IMR-90 (cell line): ENCODE measurements around the gene HOXC6. TPM values are rescaled to one million over a fixed set of nuclear protein-coding genes. Genes with fewer than 3 reads are reported as not detected.

Experiments used
- ATAC-seq: fragments of 200-7000 bp; cut with Tn5 transposase; 2 replicates; pipeline ENCODE4 v1.9.1; 2020; ENCODE audit warnings: low read depth, mild to moderate bottlenecking, moderate library complexity
- BruUV-seq: library from RNA; stranded (reverse); fragments of 400-500 nt; replicated peaks from 2 replicates; lab custom pipeline; 2021; lab: Mats Ljungman, UMichigan
- CTCF ChIA-PET: fragments of 300-600 bp; formaldehyde crosslinking; extraction: SDS; loops from one replicate; lab custom pipeline; 2021; ENCODE audit warnings: antibody characterized with exemption; lab: Yijun Ruan, JAX
- POLR2A ChIA-PET: fragments of 300-600 bp; sonication (Branson Sonifier 250); formaldehyde crosslinking; loops from one replicate; lab custom pipeline; 2022; ENCODE audit warnings: antibody characterized with exemption; ENCODE audit not compliant: unreplicated experiment; lab: Charles Lee
- DNase-seq: peaks from one replicate; pipeline ENCODE4 v3.0.0; 2013
- H2AFZ ChIP-seq: replicated peaks from 2 replicates; pipeline ENCODE3; 2013; ENCODE audit warnings: low read length, mild to moderate bottlenecking; ENCODE audit not compliant: poor library complexity
- H2AK5ac ChIP-seq: 2 replicates; pipeline ENCODE4 v1.6.1; 2013; ENCODE audit warnings: low read depth, low read length, inconsistent platforms
- H2AK9ac ChIP-seq: replicated peaks from 2 replicates; pipeline ENCODE3; 2013; ENCODE audit warnings: mild to moderate bottlenecking, low read depth, low read length, moderate library complexity; ENCODE audit not compliant: poor library complexity
- H2BK120ac ChIP-seq: 2 replicates; pipeline ENCODE4 v1.6.1; 2013; ENCODE audit warnings: low read depth, low read length, inconsistent platforms
- H2BK15ac ChIP-seq: 3 replicates; pipeline ENCODE4 v1.6.1; 2013; ENCODE audit warnings: low read depth, low read length, inconsistent platforms
- H2BK20ac ChIP-seq: 2 replicates; pipeline ENCODE4 v1.6.1; 2013; ENCODE audit warnings: low read depth, mild to moderate bottlenecking, inconsistent platforms, low read length, moderate library complexity
- H2BK5ac ChIP-seq: 2 replicates; pipeline ENCODE4 v1.6.1; 2013; ENCODE audit warnings: mild to moderate bottlenecking, low read depth, low read length, inconsistent platforms; ENCODE audit not compliant: poor library complexity, severe bottlenecking
- H3K14ac ChIP-seq: replicated peaks from 2 replicates; pipeline ENCODE4 v1.6.1; 2013; ENCODE audit warnings: low read depth, low read length, inconsistent platforms
- H3K18ac ChIP-seq: 2 replicates; pipeline ENCODE4 v1.6.1; 2013; ENCODE audit warnings: low read depth, low read length, control low read depth
- H3K23ac ChIP-seq: 2 replicates; pipeline ENCODE4 v1.6.1; 2013; ENCODE audit warnings: low read depth, low read length, inconsistent platforms
- H3K27ac ChIP-seq: 2 replicates; pipeline ENCODE4 v1.5.1; 2013; ENCODE audit warnings: mild to moderate bottlenecking, control low read depth, low read length; ENCODE audit not compliant: insufficient read depth
- H3K27me3 ChIP-seq: 2 replicates; pipeline ENCODE4 v1.6.1; 2013; ENCODE audit warnings: low read length; ENCODE audit not compliant: control insufficient read depth, insufficient read depth
- H3K36me3 ChIP-seq: 2 replicates; pipeline ENCODE4 v1.6.1; 2013; ENCODE audit warnings: low read length, mixed read lengths; ENCODE audit not compliant: control insufficient read depth, insufficient read depth
- H3K4ac ChIP-seq: 2 replicates; pipeline ENCODE4 v1.6.1; 2013; ENCODE audit warnings: low read depth, low read length, inconsistent platforms
- H3K4me1 ChIP-seq: 2 replicates; pipeline ENCODE4 v1.6.1; 2013; ENCODE audit warnings: low read length, mixed read lengths; ENCODE audit not compliant: control insufficient read depth, insufficient read depth
- H3K4me2 ChIP-seq: 2 replicates; pipeline ENCODE4 v1.6.1; 2013; ENCODE audit warnings: low read depth, mild to moderate bottlenecking, control low read depth, low read length, moderate library complexity
- H3K4me3 ChIP-seq: 2 replicates; pipeline ENCODE4 v1.5.1; 2013; ENCODE audit warnings: low read depth, mild to moderate bottlenecking, control low read depth, low read length, moderate library complexity; ENCODE audit not compliant: insufficient read depth
- H3K56ac ChIP-seq: 2 replicates; pipeline ENCODE4 v1.6.1; 2013; ENCODE audit warnings: low read length, inconsistent platforms; ENCODE audit not compliant: insufficient read depth; ENCODE audit errors: extremely low read depth
- H3K79me1 ChIP-seq, 2 experiments: 2 replicates each; pipeline ENCODE4 v1.6.1; 2013; ENCODE audit warnings: low read length in 2 of 2, inconsistent platforms in 1 of 2, low read depth in 1 of 2
- H3K9ac ChIP-seq: 2 replicates; pipeline ENCODE4 v1.6.1; 2013; ENCODE audit warnings: low read depth, low read length, control low read depth
- H3K9me1 ChIP-seq: 2 replicates; pipeline ENCODE4 v1.6.1; 2013; ENCODE audit warnings: low read length, inconsistent platforms; ENCODE audit not compliant: insufficient read depth
- H3K9me3 ChIP-seq: 2 replicates; pipeline ENCODE4 v1.6.1; 2013; ENCODE audit warnings: low read length; ENCODE audit not compliant: control insufficient read depth, insufficient read depth
- H4K20me1 ChIP-seq: 2 replicates; pipeline ENCODE4 v1.6.1; 2013; ENCODE audit warnings: low read length, inconsistent platforms; ENCODE audit not compliant: insufficient read depth
- H4K5ac ChIP-seq: 2 replicates; pipeline ENCODE4 v1.6.1; 2013; ENCODE audit warnings: mild to moderate bottlenecking, low read depth, low read length, control low read depth
- H4K8ac ChIP-seq, 2 experiments: 2 replicates each; pipeline ENCODE4 v1.6.1; 2013; ENCODE audit warnings: low read depth in 2 of 2, low read length in 2 of 2, control low read depth in 1 of 2, inconsistent platforms in 1 of 2
- H4K91ac ChIP-seq: 2 replicates; pipeline ENCODE4 v1.6.1; 2013; ENCODE audit warnings: low read depth, low read length, inconsistent platforms; ENCODE audit not compliant: insufficient read depth
- MAZ ChIP-seq: IDR thresholded peaks from 2 replicates; pipeline ENCODE4 v1.6.1; 2012; ENCODE audit warnings: low read depth, mild to moderate bottlenecking, low read length, improper control_type of control experiment, moderate library complexity, borderline replicate concordance
- MXI1 ChIP-seq: IDR thresholded peaks from 2 replicates; pipeline ENCODE4 v1.6.1; 2012; ENCODE audit warnings: low read depth, mild to moderate bottlenecking, low read length, moderate library complexity, borderline replicate concordance
- RFX5 ChIP-seq: IDR thresholded peaks from 2 replicates; pipeline ENCODE4 v1.8.0; 2012; ENCODE audit warnings: low read depth, mild to moderate bottlenecking, low read length, moderate library complexity
- WGBS, 2 experiments: methylation state at CpG; one replicate each; pipeline versions ENCODE4 v1.1.5 to v1.1.7; 2013; ENCODE audit warnings: missing lambda C conversion rate in 2 of 2; ENCODE audit not compliant: insufficient read length in 1 of 2; ENCODE audit errors: extremely low coverage in 2 of 2; 5-methylcytosine and 5-hydroxymethylcytosine counted together
- dilution Hi-C: fragments of 300-500 bp; cut with HindIII; formaldehyde crosslinking; loops from one replicate; pipeline ENCODE4 v1.14.3; 2018; ENCODE audit warnings: low sequenced_read_pairs; ENCODE audit not compliant: unreplicated experiment
- in situ Hi-C: fragments of 300-500 bp; cut with MboI; formaldehyde crosslinking; loops from 3 replicates; pipeline ENCODE4 v1.14.3; 2019; ENCODE audit warnings: low sequenced_read_pairs, inconsistent platforms, mixed read lengths
- intact Hi-C: fragments of 100-400 bp; cut with micrococcal nuclease; formaldehyde crosslinking; loops from 2 replicates; pipeline ENCODE4 v1.10.0; 2022
- polyA plus RNA-seq, 3 experiments: library from polyadenylated mRNA; depleted of rRNA; stranded (reverse); fragments of >200 nt; gene quantifications; 2 replicates each; pipeline ENCODE4 v1.2.3, GENCODE V29; 2012; ENCODE audit warnings: low replicate concordance in 1 of 3
- total RNA-seq: library from RNA; depleted of rRNA; stranded (reverse); fragments of >200 nt; gene quantifications from 2 replicates; pipeline ENCODE4 v1.2.3, GENCODE V29; 2012

Gene HOXC6
- total and polyA plus RNA-seq, 2 of the 4 experiments (the other 2 are of a cell fraction), result 1.1 TPM; not detected in 1

- Histone ChIP-seq H3K9me1 (no peaks in the 10 kb centered on the region), H3K14ac (no peak overlapping the region), H3K36me3 (no peaks in the 10 kb centered on the region), H4K5ac (no peak overlapping the region), H3K23ac (no peak overlapping the region), H2BK20ac (no peak overlapping the region), H2AK9ac (no peak overlapping the region), H2BK15ac (no peak overlapping the region), H3K27ac (no peak overlapping the region), H3K18ac (no peak overlapping the region), H4K8ac (no peak overlapping the region), H3K79me1 (no peaks in the 10 kb centered on the region), H2AFZ (no peak overlapping the region), H3K4me3 (no peak overlapping the region), H3K9ac (no peak overlapping the region), H3K4ac (no peak overlapping the region), H2BK120ac (no peak overlapping the region), H3K27me3 (peaks cover 76% of the 10 kb centered on the region), H4K20me1 (no peaks in the 10 kb centered on the region), H3K4me1 (no peaks in the 10 kb centered on the region), H3K9me3 (no peaks in the 10 kb centered on the region), H2AK5ac (no peak overlapping the region), H2BK5ac (no peak overlapping the region), H3K4me2 (no peak overlapping the region), H4K91ac (no peak overlapping the region), H3K56ac (no peak overlapping the region)
- in situ Hi-C loops, result no loop called here
- DNase-seq, result no peak
- CTCF ChIA-PET, result no interaction called here
- ATAC-seq, result no peak
- intact Hi-C loops, result no loop called here
- no TSS peak for BruUV-seq
- TF ChIP-seq MXI1 (no peak), MAZ (no peak), RFX5 (no peak)
- 18% methylated on average over 2 of the region's 10 CpGs; no CpG with 5 or more reads in 1 of the 2 experiments for WGBS, 2 experiments
- POLR2A ChIA-PET, result no interaction called here
- dilution Hi-C loops, result no loop called here
Measured at GRCh38 chr12:54052438-54053002, 24.3 kb downstream of the HOXC6 start.
